H1 (cell line): Measurements from ENCODE around the gene AQP7. TPM values are rescaled to one million over a fixed set of nuclear protein-coding genes. Genes with fewer than 3 reads are reported as not detected.

Experiments used
- CTCF ChIA-PET: fragments of 300-600 bp; sonication (Branson Sonifier 250); formaldehyde crosslinking; loops from one replicate; lab custom pipeline; 2021; ENCODE audit not compliant: partially characterized antibody; lab: Charles Lee
- POLR2A ChIA-PET: fragments of 300-600 bp; sonication (Branson Sonifier 250); formaldehyde crosslinking; loops from one replicate; lab custom pipeline; 2021; ENCODE audit warnings: inconsistent platforms; ENCODE audit not compliant: partially characterized antibody; lab: Charles Lee
- DNase-seq, 2 experiments: peaks; one replicate each; pipeline versions ENCODE4 v3.0.0 to v3.0.0-alpha.2; 2010 to 2022; ENCODE audit warnings: low spot score in 2 of 2, low read depth in 1 of 2, mixed read lengths in 1 of 2
- FAIRE-seq: peaks from 2 replicates; lab custom pipeline; 2011; peaks lifted over from hg19 to GRCh38; lab: Jason Lieb, UNC
- H2AFZ ChIP-seq: 2 replicates; pipeline ENCODE4 v1.8.1; 2012; ENCODE audit warnings: low read length, inconsistent platforms
- H2AK5ac ChIP-seq: 2 replicates; pipeline ENCODE4 v1.6.1; 2013; ENCODE audit warnings: low read depth, low read length
- H2BK120ac ChIP-seq: replicated peaks from 2 replicates; pipeline ENCODE3; 2013; ENCODE audit warnings: low read depth, low read length, inconsistent platforms
- H2BK12ac ChIP-seq: 2 replicates; pipeline ENCODE4 v1.6.1; 2013; ENCODE audit warnings: low read depth, low read length
- H2BK15ac ChIP-seq: 2 replicates; pipeline ENCODE4 v1.6.1; 2013; ENCODE audit warnings: low read length
- H2BK20ac ChIP-seq: 2 replicates; pipeline ENCODE4 v1.6.1; 2013; ENCODE audit warnings: low read length
- H2BK5ac ChIP-seq: 2 replicates; pipeline ENCODE4 v1.6.1; 2013; ENCODE audit warnings: low read depth, low read length
- H3K14ac ChIP-seq: 2 replicates; pipeline ENCODE4 v1.6.1; 2013; ENCODE audit warnings: inconsistent platforms; ENCODE audit not compliant: insufficient read length
- H3K18ac ChIP-seq: 2 replicates; pipeline ENCODE4 v1.6.1; 2013; ENCODE audit warnings: low read length; ENCODE audit errors: extremely low read depth
- H3K23ac ChIP-seq: 2 replicates; pipeline ENCODE4 v1.6.1; 2013; ENCODE audit warnings: inconsistent platforms; ENCODE audit not compliant: insufficient read length
- H3K23me2 ChIP-seq: 2 replicates; pipeline ENCODE4 v1.6.1; 2013; ENCODE audit warnings: low read depth, low read length
- H3K27ac ChIP-seq: 2 replicates; pipeline ENCODE4 v1.6.1; 2011; ENCODE audit warnings: low read depth, low read length, inconsistent platforms
- H3K27me3 ChIP-seq, 4 experiments: replicated peaks in 1 of 4; 1 replicate in 1 of 4; 2 replicates in 3 of 4; pipeline versions ENCODE4 v1.6.1 to v1.8.1; 2011 to 2013; ENCODE audit warnings: low read length in 3 of 4, mild to moderate bottlenecking in 3 of 4, inconsistent platforms in 2 of 4, mixed read lengths in 2 of 4, moderate library complexity in 1 of 4; ENCODE audit not compliant: control insufficient read depth in 3 of 4, insufficient read depth in 3 of 4; ENCODE audit errors: extremely low read depth in 1 of 4
- H3K36me3 ChIP-seq, 4 experiments: 2 replicates each; pipeline versions ENCODE4 v1.6.1 to v1.8.1; 2011 to 2013; ENCODE audit warnings: mild to moderate bottlenecking in 4 of 4, low read length in 3 of 4, moderate library complexity in 2 of 4, control low read depth in 1 of 4, inconsistent platforms in 1 of 4; ENCODE audit not compliant: insufficient read depth in 4 of 4, control insufficient read depth in 2 of 4
- H3K4ac ChIP-seq: replicated peaks from 2 replicates; pipeline ENCODE3; 2013; ENCODE audit warnings: low read length, low read depth, mixed read lengths, inconsistent platforms; ENCODE audit not compliant: insufficient read length
- H3K4me1 ChIP-seq, 4 experiments: replicated peaks in 1 of 4; 1 replicate in 1 of 4; 2 replicates in 3 of 4; pipeline versions ENCODE4 v1.6.1 to v1.8.1; 2011 to 2013; ENCODE audit warnings: low read length in 3 of 4, inconsistent platforms in 2 of 4, mixed read lengths in 1 of 4; ENCODE audit not compliant: insufficient read depth in 4 of 4, control insufficient read depth in 3 of 4
- H3K4me2 ChIP-seq, 2 experiments: 2 replicates each; pipeline versions ENCODE4 v1.6.1 to v1.8.1; 2011 to 2013; ENCODE audit warnings: low read depth in 2 of 2, low read length in 2 of 2, control low read depth in 1 of 2, inconsistent platforms in 1 of 2, mild to moderate bottlenecking in 1 of 2; ENCODE audit not compliant: insufficient read depth in 1 of 2
- H3K4me3 ChIP-seq, 4 experiments: fragments of 200-600, 300-600 bp in 1 of 4; sonication (generic), shearing (Covaris generic), sonication (Bioruptor Twin) in 1 of 4; 2 replicates each; pipeline versions ENCODE4 v1.5.1 to v1.8.1; 2011 to 2016; ENCODE audit warnings: low read length in 4 of 4, low read depth in 3 of 4, control low read depth in 2 of 4, inconsistent platforms in 2 of 4, mild to moderate bottlenecking in 2 of 4, mixed read lengths in 1 of 4, moderate library complexity in 1 of 4; ENCODE audit not compliant: insufficient read depth in 2 of 4; ENCODE audit errors: extremely low read depth in 1 of 4
- H3K56ac ChIP-seq: replicated peaks from 2 replicates; pipeline ENCODE3; 2013; ENCODE audit warnings: low read depth, mild to moderate bottlenecking, mixed read lengths, low read length, inconsistent platforms; ENCODE audit not compliant: insufficient read length
- H3K79me1 ChIP-seq: 2 replicates; pipeline ENCODE4 v1.6.1; 2013; ENCODE audit warnings: low read depth, low read length, control low read depth
- H3K79me2 ChIP-seq, 2 experiments: 2 replicates each; pipeline versions ENCODE4 v1.6.1 to v1.8.1; 2012 to 2013; ENCODE audit warnings: low read length in 2 of 2, mild to moderate bottlenecking in 2 of 2, inconsistent platforms in 1 of 2; ENCODE audit not compliant: insufficient read depth in 2 of 2, control insufficient read depth in 1 of 2
- H3K9ac ChIP-seq, 4 experiments: replicated peaks in 1 of 4; 1 replicate in 1 of 4; 2 replicates in 3 of 4; pipeline versions ENCODE4 v1.6.1 to v1.8.1; 2011 to 2013; ENCODE audit warnings: low read depth in 3 of 4, low read length in 3 of 4, control low read depth in 2 of 4, mild to moderate bottlenecking in 2 of 4, moderate library complexity in 2 of 4, inconsistent platforms in 1 of 4; ENCODE audit errors: extremely low read depth in 1 of 4
- H3K9me3 ChIP-seq, 2 experiments: 2 replicates each; pipeline versions ENCODE4 v1.6.1 to v1.8.1; 2012 to 2013; ENCODE audit warnings: mild to moderate bottlenecking in 2 of 2, moderate library complexity in 2 of 2, control low read depth in 1 of 2, inconsistent platforms in 1 of 2, low read depth in 1 of 2, low read length in 1 of 2, mixed read lengths in 1 of 2; ENCODE audit not compliant: insufficient read depth in 2 of 2
- H4K20me1 ChIP-seq, 2 experiments: replicated peaks in 1 of 2; 2 replicates each; pipeline versions ENCODE3 to v1.8.1; 2011 to 2013; ENCODE audit warnings: inconsistent platforms in 2 of 2, low read length in 2 of 2, mild to moderate bottlenecking in 1 of 2; ENCODE audit not compliant: insufficient read depth in 2 of 2, control insufficient read depth in 1 of 2
- H4K5ac ChIP-seq: 2 replicates; pipeline ENCODE4 v1.6.1; 2013; ENCODE audit warnings: low read length, low read depth, mixed read lengths, inconsistent platforms; ENCODE audit not compliant: insufficient read length
- H4K8ac ChIP-seq: 2 replicates; pipeline ENCODE4 v1.8.0; 2013; ENCODE audit warnings: mild to moderate bottlenecking, moderate library complexity, low read length, inconsistent platforms; ENCODE audit not compliant: insufficient read depth; ENCODE audit errors: extremely low read depth
- H4K91ac ChIP-seq: replicated peaks from 2 replicates; pipeline ENCODE3; 2013; ENCODE audit warnings: low read length, mixed read lengths, inconsistent platforms; ENCODE audit not compliant: insufficient read length
- ATF3 ChIP-seq: IDR thresholded peaks from 2 replicates; pipeline ENCODE4 v1.6.1; 2011; ENCODE audit warnings: low read depth, mild to moderate bottlenecking, low read length; ENCODE audit not compliant: insufficient read depth
- BCL11A ChIP-seq, 2 experiments: IDR thresholded peaks; one replicate each; pipeline ENCODE4 v1.6.1; 2011; ENCODE audit warnings: low read depth in 2 of 2, low read length in 2 of 2, mild to moderate bottlenecking in 2 of 2
- CHD2 ChIP-seq: IDR thresholded peaks from 2 replicates; pipeline ENCODE4 v1.6.1; 2012; ENCODE audit warnings: low read length, improper control_type of control experiment
- EZH2 ChIP-seq: fragments of 200-600 bp; sonication (generic); IDR thresholded peaks from 2 replicates; pipeline ENCODE4 v1.7.1; 2012; ENCODE audit warnings: low read depth, mild to moderate bottlenecking, moderate library complexity, low read length, inconsistent platforms; ENCODE audit not compliant: severe bottlenecking
- KDM5A ChIP-seq: fragments of 200-600 bp; IDR thresholded peaks from 2 replicates; pipeline ENCODE4 v1.7.1; 2012; ENCODE audit warnings: mild to moderate bottlenecking, low read length, inconsistent platforms, mixed read lengths
- RAD21 ChIP-seq, 2 experiments: IDR thresholded peaks in 1 of 2; conservative IDR thresholded peaks in 1 of 2; 2 replicates each; pipeline ENCODE4 v1.6.1; 2011; ENCODE audit warnings: low read depth in 2 of 2, low read length in 2 of 2, improper control_type of control experiment in 1 of 2, inconsistent platforms in 1 of 2, mild to moderate bottlenecking in 1 of 2, moderate library complexity in 1 of 2
- RXRA ChIP-seq: IDR thresholded peaks from 2 replicates; pipeline ENCODE4 v1.6.1; 2011; ENCODE audit warnings: low read depth, mild to moderate bottlenecking, low read length, moderate library complexity; ENCODE audit not compliant: insufficient read depth
- SIX5 ChIP-seq: IDR thresholded peaks from 2 replicates; pipeline ENCODE4 v1.6.1; 2011; ENCODE audit warnings: mild to moderate bottlenecking, low read depth, low read length
- SP1 ChIP-seq: IDR thresholded peaks from 2 replicates; pipeline ENCODE4 v1.6.1; 2011; ENCODE audit warnings: low read depth, low read length
- SRF ChIP-seq: IDR thresholded peaks from 2 replicates; pipeline ENCODE4 v1.6.1; 2011; ENCODE audit warnings: mild to moderate bottlenecking, low read depth, low read length, moderate library complexity
- WGBS, 2 experiments: shearing (Covaris generic) in 1 of 2; methylation state at CpG; one replicate each; pipeline versions ENCODE4 v1.1.6 to v1.1.7; 2013 to 2015; ENCODE audit warnings: low lambda C conversion rate in 2 of 2, mixed read lengths in 2 of 2, inconsistent platforms in 1 of 2, low coverage in 1 of 2, missing lambda C conversion rate in 1 of 2; ENCODE audit not compliant: insufficient replicate concordance in 2 of 2, insufficient coverage in 1 of 2, insufficient read length in 1 of 2; ENCODE audit errors: extremely low coverage in 1 of 2, missing lambda C conversion rate in 1 of 2; 5-methylcytosine and 5-hydroxymethylcytosine counted together
- polyA plus RNA-seq, 7 experiments: library from polyadenylated mRNA; depleted of rRNA in 3 of 7; stranded (reverse) in 5 of 7; unstranded in 2 of 7; fragments of >200 nt in 5 of 7; fragments of 200-250 nt in 2 of 7; gene quantifications; 1 replicate in 5 of 7; 2 replicates in 1 of 7; 4 replicates in 1 of 7; pipeline versions ENCODE4 v1.2.1 to v1.2.3, GENCODE V29; 2011 to 2013; ENCODE audit warnings: missing spikeins in 2 of 7, mixed read lengths in 2 of 7
- total RNA-seq: library from RNA; stranded (reverse); fragmentation: NEBNext Ultra II Directional; extraction: Animal tissue kit (Norgen Biotek cat#: 25700); gene quantifications from 2 replicates; pipeline ENCODE4 v1.2.1, GENCODE V29; 2021

Gene AQP7
- total and polyA plus RNA-seq, 2 of the 8 experiments (the other 6 are each of a cell fraction or from before 2014, with no cell fraction given): not detected

GRCh38 chr9:33446946-33447798 lies 44.8 kb upstream of the AQP7 start, which contains the start of gene AQP3:
TSS of gene AQP3 (minus strand) at chr9:33447593. CDS start at chr9:33447530, 63 bp downstream.
- POLR2A ChIA-PET: interaction anchor here (0.6 to 1.9 kb wide), 8 partner anchors 12 to 157 kb away, joined by 3 to 6 read pairs (median 4); partner anchors contain the start of genes NFX1 and NOL6
- Histone ChIP-seq H3K9me3 (no peaks in the 10 kb centered on the region), H3K4ac (no peak within 1 kb of the TSS), H3K18ac (peak within 1 kb of the TSS; percentile 48; the same call in 1 of the 2 replicates), H3K27ac (no peak within 1 kb of the TSS), H3K23me2 (peaks cover 10% of the 10 kb centered on the region; the same call in 1 of the 2 replicates), H3K23ac (no peak within 1 kb of the TSS), H3K36me3 (no peaks in the 10 kb centered on the region), H3K79me1 (no peaks in the 10 kb centered on the region), H4K8ac (no peak within 1 kb of the TSS; the same call in 1 of the 2 replicates), H3K79me2 (no peaks in the 10 kb centered on the region), H3K4me3 (peak within 1 kb of the TSS; percentile 46 to 67 (median 57)), H3K14ac (no peak within 1 kb of the TSS), H3K56ac (no peak within 1 kb of the TSS), H3K4me1 (peaks cover 0 to 33% (median 16%) of the 10 kb centered on the region in 4 experiments; a peak in 6 of 7 replicates), H4K91ac (peak within 1 kb of the TSS; percentile 76), H2BK120ac (no peak within 1 kb of the TSS), H2BK5ac (peak within 1 kb of the TSS; percentile 10; the same call in 1 of the 2 replicates), H2BK15ac (peak within 1 kb of the TSS; percentile 81; the same call in 1 of the 2 replicates), H3K4me2 (peak within 1 kb of the TSS; percentile 62 to 83), H2AFZ (peak within 1 kb of the TSS; percentile 87), H2BK12ac (peak within 1 kb of the TSS; percentile 68; the same call in 1 of the 2 replicates), H3K27me3 (peaks cover 0 to 23% (median 12%) of the 10 kb centered on the region in 4 experiments; a peak in 5 of 7 replicates), H4K5ac (no peak within 1 kb of the TSS), H4K20me1 (no peaks in the 10 kb centered on the region), H3K9ac (no peak within 1 kb of the TSS), H2BK20ac (no peak within 1 kb of the TSS), H2AK5ac (peak within 1 kb of the TSS; percentile 65)
- CTCF ChIA-PET: interaction anchor here (1.0 to 21.6 kb wide), 12 partner anchors 10 to 143 kb away, joined by 3 to 358 read pairs (median 6); partner anchors contain the start of genes AQP7 and NOL6
- DNase-seq (peak in 1 of 2 experiments; percentile 85), FAIRE-seq (no peak)
- 9% methylated on average over 21 of the region's 50 CpGs; no CpG with 5 or more reads in 1 of the 2 experiments for WGBS, 2 experiments
- TF ChIP-seq RAD21 (IDR thresholded peaks at IDR 0.05 in 1 of 2, conservative IDR thresholded peaks at IDR 0.05 in 1 of 2; ENCODE audit: low read depth in 2 of 2, low read length in 2 of 2) (peak; percentile 19 to 50; a peak in 2 of 4 replicates), CHD2 (no peak), SRF (no peak), EZH2 (no peak), SIX5 (no peak), RXRA (no peak), ATF3 (no peak), KDM5A (no peak), SP1 (no peak), BCL11A (IDR thresholded peaks at IDR 0.05; ENCODE audit: low read depth in 2 of 2, low read length in 2 of 2) (no peak)
